Gastroesophageal sphincter (tissue), 4 donors: ENCODE data around the gene TIMM8B. TPM values are rescaled to one million over a fixed set of nuclear protein-coding genes. Genes with fewer than 3 reads are reported as not detected.
"Not testable (repeated sequence)": the region's sequence is repeated elsewhere in the genome, so short reads cannot be mapped to it uniquely, and the experiment has no call there.

Source experiments
- ATAC-seq: fragments of 150-250 bp; one replicate; pipeline ENCODE4 v1.9.1; 2016; ENCODE audit warnings: mild to moderate bottlenecking, moderate library complexity
- H3K27ac ChIP-seq, 4 donors: fragments of 200-600 bp; sonication (generic) in 3 of 4; 1 replicate in 3 of 4; 2 replicates in 1 of 4; pipeline ENCODE4 v1.5.1; 2016 to 2019
- H3K27me3 ChIP-seq: fragments of 200-600 bp; sonication (generic); one replicate; pipeline ENCODE4 v1.5.1; 2019
- H3K36me3 ChIP-seq, 2 donors: fragments of 200-600 bp; sonication (generic); one replicate each; pipeline ENCODE4 v1.5.1; 2019; ENCODE audit warnings: control low read depth in 1 of 2
- H3K4me1 ChIP-seq, 3 donors: fragments of 200-600 bp; sonication (generic); 1 replicate in 2 of 3; 2 replicates in 1 of 3; pipeline ENCODE4 v1.5.1; 2016 to 2019; ENCODE audit warnings: control low read depth in 2 of 3
- H3K4me3 ChIP-seq, 2 donors: fragments of 200-600 bp; sonication (generic); one replicate each; pipeline ENCODE4 v1.5.1; 2019; ENCODE audit warnings: mild to moderate bottlenecking in 1 of 2, moderate library complexity in 1 of 2
- H3K9me3 ChIP-seq, 3 donors: fragments of 200-600 bp; sonication (generic); one replicate each; pipeline ENCODE4 v1.5.1; 2017 to 2019; ENCODE audit warnings: control low read depth in 2 of 3
- CTCF ChIP-seq, 4 experiments: fragments of 200-600 bp in 2 of 4; fragments of 450-650 bp in 2 of 4; sonication (generic) in 1 of 4; IDR thresholded peaks; one replicate each; pipeline ENCODE4 v1.5.1; 2017 to 2019; ENCODE audit warnings: antibody characterized with exemption in 4 of 4, mild to moderate bottlenecking in 2 of 4, moderate library complexity in 2 of 4
- EP300 ChIP-seq: sonication (generic); formaldehyde crosslinking; IDR thresholded peaks from one replicate; pipeline ENCODE4 v1.6.1; 2017; ENCODE audit warnings: antibody characterized with exemption, mild to moderate bottlenecking
- POLR2A ChIP-seq, 2 donors: fragments of 450-650 bp; IDR thresholded peaks; one replicate each; pipeline ENCODE4 v1.6.1; 2017; ENCODE audit warnings: antibody characterized with exemption in 2 of 2, mild to moderate bottlenecking in 2 of 2, moderate library complexity in 1 of 2
- POLR2AphosphoS5 ChIP-seq: sonication (generic); formaldehyde crosslinking; IDR thresholded peaks from one replicate; pipeline ENCODE4 v1.6.1; 2017; ENCODE audit warnings: antibody characterized with exemption
- WGBS, 2 donors: methylation state at CpG; one replicate each; pipeline ENCODE4 v1.1.5; 2018; ENCODE audit warnings: low coverage in 1 of 2; 5-methylcytosine and 5-hydroxymethylcytosine counted together
- total RNA-seq, 4 donors: library from RNA; depleted of rRNA; stranded (reverse); fragments of >200 nt; gene quantifications; one replicate each; pipeline ENCODE4 v1.1.0, GENCODE V29; 2016

Gene TIMM8B
- total RNA-seq, 4 donors from 2014 or later = 19.2 to 37.6 (median 24.8) TPM

- WGBS, 2 donors = 83 to 85% methylated on average over 1 to 4 of the region's 4 CpGs
- H3K27me3 ChIP-seq = no peaks in the 10 kb centered on the region
- H3K27ac ChIP-seq = no peak overlapping the region
- H3K4me1 ChIP-seq = no peaks in the 10 kb centered on the region
- H3K4me3 ChIP-seq = no peak overlapping the region
- no peaks in the 10 kb centered on the region for H3K9me3 ChIP-seq
- no peak for ATAC-seq
- peaks cover 0 to 93% of the 10 kb centered on the region in 2 donors for H3K36me3 ChIP-seq
- TF ChIP-seq POLR2AphosphoS5 (no peak), EP300 (no peak)
Measured at GRCh38 chr11:112057170-112057569, 29.4 kb downstream of the TIMM8B start.

- ATAC-seq = no peak
- Histone ChIP-seq H3K27me3 (no peaks in the 10 kb centered on the region), H3K9me3 (no peaks in the 10 kb centered on the region), H3K4me3 (no peak overlapping the region), H3K27ac (no peak overlapping the region), H3K36me3 (peaks cover 3 to 74% of the 10 kb centered on the region in 2 donors), H3K4me1 (peaks cover 0 to 7% (median 0%) of the 10 kb centered on the region in 3 donors)
- WGBS, 2 donors = 98 to 100% methylated on average over 3 of the region's 3 CpGs
- no peak for TF ChIP-seq EP300
- no peak for TF ChIP-seq POLR2A (IDR thresholded peaks at IDR 0.05)
- no peak for TF ChIP-seq POLR2AphosphoS5
- TF ChIP-seq CTCF (IDR thresholded peaks at IDR 0.05) = no peak
Measured at GRCh38 chr11:112051768-112052167, 34.8 kb downstream of the TIMM8B start.

- no peak for ATAC-seq
- Histone ChIP-seq H3K9me3 (no peaks in the 10 kb centered on the region), H3K36me3 (peaks cover 3 to 80% of the 10 kb centered on the region in 2 donors)
Measured at GRCh38 chr11:112050721-112051120, 35.8 kb downstream of the TIMM8B start.

GRCh38 chr11:112049777-112050176, 36.8 kb downstream of the TIMM8B start:
- Histone ChIP-seq H3K4me3 (no peak overlapping the region), H3K27me3 (no peaks in the 10 kb centered on the region), H3K9me3 (no peaks in the 10 kb centered on the region), H3K4me1 (peaks cover 0 to 7% (median 0%) of the 10 kb centered on the region in 3 donors), H3K36me3 (peaks cover 3 to 81% of the 10 kb centered on the region in 2 donors), H3K27ac (no peak overlapping the region)
- no peak for ATAC-seq
- 50% methylated on average over 2 of the region's 2 CpGs for WGBS, 2 donors
- TF ChIP-seq EP300 (no peak), POLR2AphosphoS5 (no peak), POLR2A (IDR thresholded peaks at IDR 0.05) (no peak), CTCF (IDR thresholded peaks at IDR 0.05) (no peak)

More at GRCh38 chr11:112050721-112051120, 35.8 kb downstream of the TIMM8B start:
- H3K27me3 ChIP-seq = no peaks in the 10 kb centered on the region
- WGBS, 2 donors = 66 to 71% methylated on average over 2 to 3 of the region's 3 CpGs
- no peak overlapping the region for H3K4me3 ChIP-seq
- H3K4me1 ChIP-seq = peaks cover 0 to 7% (median 0%) of the 10 kb centered on the region in 3 donors
- H3K27ac ChIP-seq = no peak overlapping the region
- no peak for TF ChIP-seq CTCF (IDR thresholded peaks at IDR 0.05)
- no peak for TF ChIP-seq POLR2A (IDR thresholded peaks at IDR 0.05)
- no peak for TF ChIP-seq EP300
- TF ChIP-seq POLR2AphosphoS5 = no peak

- WGBS, 2 donors = 95 to 100% methylated on average over 3 of the region's 3 CpGs
- not testable (repeated sequence) for H3K27me3 ChIP-seq, H3K4me1 ChIP-seq, H3K9me3 ChIP-seq, H3K4me3 ChIP-seq, ATAC-seq
- peak overlapping the region in 1 of 4 donors; percentile 38 for H3K27ac ChIP-seq
- H3K36me3 ChIP-seq = peaks cover 3 to 81% of the 10 kb centered on the region in 2 donors
Measured at GRCh38 chr11:112048256-112048655, 38.3 kb downstream of the TIMM8B start.

GRCh38 chr11:112046647-112047046, 39.9 kb downstream of the TIMM8B start:
- 86 to 94% methylated on average over 1 to 2 of the region's 2 CpGs for WGBS, 2 donors
- H3K4me3 ChIP-seq, H3K4me1 ChIP-seq, H3K27me3 ChIP-seq, H3K9me3 ChIP-seq, H3K27ac ChIP-seq, ATAC-seq: not testable (repeated sequence)
- H3K36me3 ChIP-seq = peaks cover 2 to 77% of the 10 kb centered on the region in 2 donors
